SK-N-SH (cell line): ENCODE data around the gene RGS9. TPM values are rescaled to one million over a fixed set of nuclear protein-coding genes. Genes with fewer than 3 reads are reported as not detected.
A peak's percentile ranks its signal among the peaks of the same experiment; 100 is the strongest.

ENCODE experiments used
- CTCF ChIA-PET: fragments of 300-600, 350-600 bp; formaldehyde crosslinking; extraction: SDS; loops from one replicate; lab custom pipeline; 2021; lab: Yijun Ruan, JAX
- POLR2A ChIA-PET: fragments of 350-600 bp; sonication (Branson Sonifier 250); formaldehyde crosslinking; extraction: SDS; loops from one replicate; lab custom pipeline; 2020; ENCODE audit warnings: antibody characterized with exemption, inconsistent platforms; lab: Yijun Ruan, JAX
- DNase-seq: peaks from one replicate; pipeline ENCODE4 v3.0.0; 2012
- H2AFZ ChIP-seq: fragments of 200-600 bp; sonication (generic); 2 replicates; pipeline ENCODE4 v1.8.1; 2016; ENCODE audit warnings: antibody characterized with exemption, mild to moderate bottlenecking, low read depth
- H3F3A ChIP-seq: fragments of 200-600 bp; sonication (generic); replicated peaks from 2 replicates; pipeline ENCODE3; 2016; ENCODE audit warnings: antibody characterized with exemption, mild to moderate bottlenecking; ENCODE audit not compliant: insufficient read depth
- H3K27ac ChIP-seq, 2 experiments: fragments of 200-500 bp in 1 of 2; fragments of 200-600 bp in 1 of 2; sonication (Bioruptor generic) in 1 of 2; sonication (generic), shearing (Covaris generic) in 1 of 2; 2 replicates each; pipeline versions ENCODE4 v1.5.1 to v1.6.1; 2014 to 2016; ENCODE audit warnings: low read depth in 2 of 2, inconsistent platforms in 1 of 2, low read length in 1 of 2, mild to moderate bottlenecking in 1 of 2, mixed read lengths in 1 of 2
- H3K27me3 ChIP-seq: fragments of 200-600 bp; sonication (generic), shearing (Covaris generic); 2 replicates; pipeline ENCODE4 v1.6.1; 2016; ENCODE audit warnings: mixed run types; ENCODE audit not compliant: insufficient read depth
- H3K36me3 ChIP-seq, 2 experiments: fragments of 200-500 bp in 1 of 2; fragments of 200-600 bp in 1 of 2; sonication (Bioruptor generic) in 1 of 2; sonication (generic) in 1 of 2; replicated peaks in 1 of 2; 2 replicates each; pipeline versions ENCODE3 to v1.5.1; 2014 to 2016; ENCODE audit warnings: low read length in 1 of 2, mild to moderate bottlenecking in 1 of 2; ENCODE audit not compliant: insufficient read depth in 2 of 2, control insufficient read depth in 1 of 2
- H3K4me1 ChIP-seq, 2 experiments: fragments of 200-500 bp in 1 of 2; fragments of 200-600 bp in 1 of 2; sonication (Bioruptor generic) in 1 of 2; sonication (generic), shearing (Covaris generic) in 1 of 2; 2 replicates each; pipeline versions ENCODE4 v1.5.1 to v1.6.1; 2014 to 2016; ENCODE audit warnings: low read depth in 1 of 2, low read length in 1 of 2, mixed run types in 1 of 2; ENCODE audit not compliant: insufficient read depth in 2 of 2, control insufficient read depth in 1 of 2
- H3K4me2 ChIP-seq: fragments of 200-600 bp; sonication (generic), shearing (Covaris generic); 2 replicates; pipeline ENCODE4 v1.6.1; 2017; ENCODE audit warnings: mixed run types
- H3K4me3 ChIP-seq, 2 experiments: fragments of 200-500 bp in 1 of 2; fragments of 200-600 bp in 1 of 2; sonication (Bioruptor generic) in 1 of 2; sonication (generic), shearing (Covaris generic) in 1 of 2; 2 replicates each; pipeline versions ENCODE4 v1.5.1 to v1.8.1; 2014 to 2016; ENCODE audit warnings: low read depth in 2 of 2, inconsistent platforms in 1 of 2, low read length in 1 of 2, mild to moderate bottlenecking in 1 of 2, mixed read lengths in 1 of 2, moderate library complexity in 1 of 2
- H3K79me2 ChIP-seq: fragments of 200-600 bp; sonication (generic); 2 replicates; pipeline ENCODE4 v1.8.1; 2017; ENCODE audit warnings: mild to moderate bottlenecking; ENCODE audit not compliant: insufficient read depth
- H3K9ac ChIP-seq: fragments of 200-600 bp; sonication (generic); 2 replicates; pipeline ENCODE4 v1.6.1; 2017; ENCODE audit warnings: mixed run types
- H3K9me2 ChIP-seq: fragments of 200-600 bp; sonication (generic); 2 replicates; pipeline ENCODE4 v1.6.1; 2017; ENCODE audit warnings: mixed run types
- H3K9me3 ChIP-seq: fragments of 200-600 bp; sonication (generic); 2 replicates; pipeline ENCODE4 v1.6.1; 2017; ENCODE audit warnings: mixed run types, mild to moderate bottlenecking, moderate library complexity
- H4K20me1 ChIP-seq: fragments of 200-600 bp; sonication (generic); 2 replicates; pipeline ENCODE4 v1.6.1; 2017; ENCODE audit warnings: mild to moderate bottlenecking, mixed run types; ENCODE audit not compliant: insufficient read depth
- ELF1 ChIP-seq: IDR thresholded peaks from 2 replicates; pipeline ENCODE4 v1.4.0; 2012
- FOSL2 ChIP-seq: IDR thresholded peaks from 2 replicates; pipeline ENCODE4 v1.4.0; 2012; ENCODE audit warnings: low read depth, mild to moderate bottlenecking, moderate library complexity, borderline replicate concordance
- FOXJ3 ChIP-seq: sonication (generic); formaldehyde crosslinking; IDR thresholded peaks from 2 replicates; pipeline ENCODE4 v1.5.1; 2020; ENCODE audit warnings: mild to moderate bottlenecking, missing genetic modification reagents
- FOXM1 ChIP-seq: IDR thresholded peaks from 2 replicates; pipeline ENCODE4 v1.4.0; 2012; ENCODE audit warnings: low read depth, mild to moderate bottlenecking
- GABPA ChIP-seq: IDR thresholded peaks from 2 replicates; pipeline ENCODE4 v1.4.0; 2012; ENCODE audit warnings: low read depth, mild to moderate bottlenecking
- GATA2 ChIP-seq: sonication (generic); formaldehyde crosslinking; IDR thresholded peaks from 2 replicates; pipeline ENCODE4 v1.5.0; 2020; ENCODE audit warnings: mild to moderate bottlenecking, missing genetic modification reagents
- JUND ChIP-seq: IDR thresholded peaks from 2 replicates; pipeline ENCODE4 v1.4.0; 2012
- MEF2A ChIP-seq: IDR thresholded peaks from 2 replicates; pipeline ENCODE4 v1.4.0; 2012; ENCODE audit warnings: low read depth, borderline replicate concordance
- MXI1 ChIP-seq: IDR thresholded peaks from 2 replicates; pipeline ENCODE4 v1.6.1; 2012; ENCODE audit warnings: mild to moderate bottlenecking, low read depth, low read length, improper control_type of control experiment
- NRF1 ChIP-seq: IDR thresholded peaks from 2 replicates; pipeline ENCODE4 v1.6.1; 2012; ENCODE audit warnings: low read depth, mild to moderate bottlenecking, low read length
- RFX5 ChIP-seq: IDR thresholded peaks from 2 replicates; pipeline ENCODE4 v1.6.1; 2012; ENCODE audit warnings: mild to moderate bottlenecking, improper control_type of control experiment, low read length
- RXRA ChIP-seq: IDR thresholded peaks from 2 replicates; pipeline ENCODE4 v1.4.0; 2012; ENCODE audit warnings: low read depth, mild to moderate bottlenecking, borderline replicate concordance
- SIN3A ChIP-seq: IDR thresholded peaks from 2 replicates; pipeline ENCODE4 v1.6.1; 2012; ENCODE audit warnings: low read depth, mild to moderate bottlenecking, low read length, moderate library complexity, borderline replicate concordance
- TAF1 ChIP-seq: IDR thresholded peaks from 2 replicates; pipeline ENCODE4 v1.6.1; 2012; ENCODE audit warnings: low read depth, mild to moderate bottlenecking, low read length, moderate library complexity, borderline replicate concordance
- TCF12 ChIP-seq: IDR thresholded peaks from 2 replicates; pipeline ENCODE4 v1.4.0; 2012
- TEAD4 ChIP-seq: IDR thresholded peaks from 2 replicates; pipeline ENCODE4 v1.4.0; 2012; ENCODE audit warnings: mild to moderate bottlenecking, borderline replicate concordance; ENCODE audit not compliant: insufficient read depth
- WGBS: methylation state at CpG from one replicate; pipeline ENCODE4 v1.1.6; 2017; ENCODE audit warnings: low lambda C conversion rate; 5-methylcytosine and 5-hydroxymethylcytosine counted together
- polyA plus RNA-seq, 3 experiments: library from polyadenylated mRNA; depleted of rRNA; stranded (reverse); fragments of >200 nt; gene quantifications; 2 replicates each; pipeline ENCODE4 v1.2.3, GENCODE V29; 2012
- TF ChIP-seq, protein P1 (sequence below): fragments of 200-600 bp; sonication (generic); IDR thresholded peaks from 2 replicates; pipeline ENCODE4 v1.6.1; 2017; ENCODE audit warnings: antibody characterized with exemption, mild to moderate bottlenecking, moderate library complexity
- TF ChIP-seq, protein P2 (sequence below): IDR thresholded peaks from 2 replicates; pipeline ENCODE4; 2012
- TF ChIP-seq, protein P3 (sequence below): fragments of 150-350 bp; IDR thresholded peaks from 2 replicates; pipeline ENCODE4 v1.6.1; 2017; ENCODE audit warnings: antibody characterized with exemption, low read length, low read depth, borderline replicate concordance
- TF ChIP-seq, protein P4 (sequence below): fragments of 150-350 bp; IDR thresholded peaks from 2 replicates; pipeline ENCODE4 v1.6.1; 2016; ENCODE audit warnings: mild to moderate bottlenecking, low read depth, low read length

RGS9 gene
- polyA plus RNA-seq, 1 of the 3 experiments (the other 2 are of a cell fraction): 1.4 TPM

DNA sequence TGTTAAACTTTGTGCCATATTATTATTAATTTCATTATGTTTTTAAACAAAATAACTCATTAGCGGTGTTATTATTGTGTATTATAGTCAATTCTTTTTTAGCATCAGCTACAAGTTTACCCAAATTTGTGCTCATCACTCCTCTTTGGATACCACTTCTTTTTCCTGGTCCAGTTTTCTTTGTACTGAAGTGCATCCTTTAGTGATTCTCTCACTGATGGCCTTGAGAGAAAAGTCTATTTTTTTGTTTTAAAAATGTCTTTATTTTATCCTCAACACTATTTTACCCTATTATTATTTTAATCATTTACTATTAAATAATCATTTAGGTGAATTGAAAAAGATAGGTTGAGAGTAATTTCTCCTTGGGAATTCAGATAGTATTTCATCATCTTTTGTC, 99.2 kb downstream of the RGS9 start:
- no peaks in the 10 kb centered on the region for H3K27me3 ChIP-seq
- CTCF ChIA-PET: interaction anchor here (0.5 kb wide), 1 partner anchor 195 kb away, joined by 3 read pairs; no protein-coding TSS in a partner anchor

DNA sequence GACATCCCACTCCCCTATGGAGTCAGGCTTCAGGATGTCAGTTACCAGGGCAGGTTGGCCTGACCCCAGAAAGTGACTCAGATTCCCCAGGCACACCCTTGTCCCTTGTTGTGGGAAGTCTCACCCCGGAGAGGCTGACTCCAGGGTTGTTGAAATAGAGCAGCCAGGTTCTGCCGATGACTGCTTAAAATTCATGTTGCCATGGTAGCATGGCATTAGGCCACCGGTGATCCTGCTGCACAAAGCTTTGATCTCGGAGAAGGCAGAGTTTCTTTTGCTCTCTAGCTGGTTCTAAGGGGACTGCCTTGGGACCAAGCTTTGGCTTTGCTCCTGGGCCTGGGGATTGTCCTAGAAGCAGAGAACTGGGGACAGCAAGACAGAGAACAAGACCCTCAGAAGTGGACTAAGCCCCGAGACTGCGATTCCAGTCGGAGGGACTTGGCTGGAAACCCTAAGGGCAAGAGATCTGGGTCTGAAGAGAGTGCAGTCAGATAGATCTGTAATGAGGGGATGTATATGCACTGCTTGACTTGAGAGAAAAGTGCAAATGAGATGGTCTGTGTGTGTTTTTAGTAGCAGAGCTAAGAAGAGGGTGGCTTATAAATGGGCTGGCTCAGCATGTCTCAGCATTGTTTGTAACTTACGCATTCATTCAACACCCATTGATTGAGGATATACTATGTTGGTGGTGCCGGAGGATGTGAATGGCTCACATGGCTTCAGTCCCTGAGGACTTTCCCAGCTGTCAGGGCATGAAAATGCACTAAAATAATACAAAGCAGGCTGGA, 106.9 kb downstream of the RGS9 start:
- H3K79me2 ChIP-seq: no peaks in the 10 kb centered on the region
- no peaks in the 10 kb centered on the region for H4K20me1 ChIP-seq
- 66% methylated on average over 9 of the region's 9 CpGs for WGBS
- peaks cover 0 to 4% of the 10 kb centered on the region in 2 experiments; a peak in 1 of 4 replicates for H3K4me1 ChIP-seq
- H3F3A ChIP-seq: no peaks in the 10 kb centered on the region
- no peak overlapping the region for H3K9ac ChIP-seq
- POLR2A ChIA-PET: no interaction called here
- H3K9me2 ChIP-seq: no peaks in the 10 kb centered on the region
- no peak for DNase-seq
- H3K9me3 ChIP-seq: no peaks in the 10 kb centered on the region
- CTCF ChIA-PET: interaction anchor here (1.0 to 6.3 kb wide), 3 partner anchors 13 to 922 kb away, joined by 3 to 36 read pairs (median 4); no protein-coding TSS in a partner anchor
- no peaks in the 10 kb centered on the region for H3K36me3 ChIP-seq
- H2AFZ ChIP-seq: peak overlapping the region; percentile 56; the same call in 1 of the 2 replicates
- H3K27ac ChIP-seq: no peak overlapping the region
- no peak overlapping the region for H3K4me3 ChIP-seq
- H3K4me2 ChIP-seq: peak overlapping the region; percentile 23; the same call in 1 of the 2 replicates
- H3K27me3 ChIP-seq: no peaks in the 10 kb centered on the region
- TF ChIP-seq FOSL2: no peak
- TF ChIP-seq FOXM1: no peak
- TF ChIP-seq TEAD4: no peak
- TF ChIP-seq, protein P1, sequence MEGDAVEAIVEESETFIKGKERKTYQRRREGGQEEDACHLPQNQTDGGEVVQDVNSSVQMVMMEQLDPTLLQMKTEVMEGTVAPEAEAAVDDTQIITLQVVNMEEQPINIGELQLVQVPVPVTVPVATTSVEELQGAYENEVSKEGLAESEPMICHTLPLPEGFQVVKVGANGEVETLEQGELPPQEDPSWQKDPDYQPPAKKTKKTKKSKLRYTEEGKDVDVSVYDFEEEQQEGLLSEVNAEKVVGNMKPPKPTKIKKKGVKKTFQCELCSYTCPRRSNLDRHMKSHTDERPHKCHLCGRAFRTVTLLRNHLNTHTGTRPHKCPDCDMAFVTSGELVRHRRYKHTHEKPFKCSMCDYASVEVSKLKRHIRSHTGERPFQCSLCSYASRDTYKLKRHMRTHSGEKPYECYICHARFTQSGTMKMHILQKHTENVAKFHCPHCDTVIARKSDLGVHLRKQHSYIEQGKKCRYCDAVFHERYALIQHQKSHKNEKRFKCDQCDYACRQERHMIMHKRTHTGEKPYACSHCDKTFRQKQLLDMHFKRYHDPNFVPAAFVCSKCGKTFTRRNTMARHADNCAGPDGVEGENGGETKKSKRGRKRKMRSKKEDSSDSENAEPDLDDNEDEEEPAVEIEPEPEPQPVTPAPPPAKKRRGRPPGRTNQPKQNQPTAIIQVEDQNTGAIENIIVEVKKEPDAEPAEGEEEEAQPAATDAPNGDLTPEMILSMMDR: no peak
- TF ChIP-seq FOXJ3: no peak
- no peak for TF ChIP-seq GABPA
- TF ChIP-seq RFX5: no peak
- no peak for TF ChIP-seq MEF2A
- TF ChIP-seq NRF1: no peak
- no peak for TF ChIP-seq JUND
- TF ChIP-seq, protein P2, sequence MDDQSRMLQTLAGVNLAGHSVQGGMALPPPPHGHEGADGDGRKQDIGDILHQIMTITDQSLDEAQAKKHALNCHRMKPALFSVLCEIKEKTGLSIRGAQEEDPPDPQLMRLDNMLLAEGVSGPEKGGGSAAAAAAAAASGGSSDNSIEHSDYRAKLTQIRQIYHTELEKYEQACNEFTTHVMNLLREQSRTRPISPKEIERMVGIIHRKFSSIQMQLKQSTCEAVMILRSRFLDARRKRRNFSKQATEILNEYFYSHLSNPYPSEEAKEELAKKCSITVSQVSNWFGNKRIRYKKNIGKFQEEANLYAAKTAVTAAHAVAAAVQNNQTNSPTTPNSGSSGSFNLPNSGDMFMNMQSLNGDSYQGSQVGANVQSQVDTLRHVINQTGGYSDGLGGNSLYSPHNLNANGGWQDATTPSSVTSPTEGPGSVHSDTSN: no peak
- TF ChIP-seq, protein P3, sequence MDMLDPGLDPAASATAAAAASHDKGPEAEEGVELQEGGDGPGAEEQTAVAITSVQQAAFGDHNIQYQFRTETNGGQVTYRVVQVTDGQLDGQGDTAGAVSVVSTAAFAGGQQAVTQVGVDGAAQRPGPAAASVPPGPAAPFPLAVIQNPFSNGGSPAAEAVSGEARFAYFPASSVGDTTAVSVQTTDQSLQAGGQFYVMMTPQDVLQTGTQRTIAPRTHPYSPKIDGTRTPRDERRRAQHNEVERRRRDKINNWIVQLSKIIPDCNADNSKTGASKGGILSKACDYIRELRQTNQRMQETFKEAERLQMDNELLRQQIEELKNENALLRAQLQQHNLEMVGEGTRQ: no peak
- no peak for TF ChIP-seq SIN3A
- TF ChIP-seq RXRA: no peak
- no peak for TF ChIP-seq TAF1
- no peak for TF ChIP-seq GATA2
- TF ChIP-seq ELF1: no peak
- no peak for TF ChIP-seq TCF12
- no peak for TF ChIP-seq MXI1

More for the DNA sequence above, 99.2 kb downstream of the RGS9 start:
- H3F3A ChIP-seq: peaks cover 3% of the 10 kb centered on the region
- H3K4me1 ChIP-seq: no peaks in the 10 kb centered on the region
- DNase-seq: no peak
- H3K9me3 ChIP-seq: peaks cover 6% of the 10 kb centered on the region; the same call in 1 of the 2 replicates
- 55% methylated on average over 1 of the region's 1 CpG for WGBS
- H3K9ac ChIP-seq: no peak overlapping the region
- H3K79me2 ChIP-seq: no peaks in the 10 kb centered on the region
- H4K20me1 ChIP-seq: no peaks in the 10 kb centered on the region
- no peak overlapping the region for H3K27ac ChIP-seq
- no peak overlapping the region for H3K4me3 ChIP-seq
- POLR2A ChIA-PET: no interaction called here
- H2AFZ ChIP-seq: no peak overlapping the region
- H3K9me2 ChIP-seq: no peaks in the 10 kb centered on the region
- TF ChIP-seq, protein P3: no peak
- no peak for TF ChIP-seq MEF2A
- TF ChIP-seq, protein P4, sequence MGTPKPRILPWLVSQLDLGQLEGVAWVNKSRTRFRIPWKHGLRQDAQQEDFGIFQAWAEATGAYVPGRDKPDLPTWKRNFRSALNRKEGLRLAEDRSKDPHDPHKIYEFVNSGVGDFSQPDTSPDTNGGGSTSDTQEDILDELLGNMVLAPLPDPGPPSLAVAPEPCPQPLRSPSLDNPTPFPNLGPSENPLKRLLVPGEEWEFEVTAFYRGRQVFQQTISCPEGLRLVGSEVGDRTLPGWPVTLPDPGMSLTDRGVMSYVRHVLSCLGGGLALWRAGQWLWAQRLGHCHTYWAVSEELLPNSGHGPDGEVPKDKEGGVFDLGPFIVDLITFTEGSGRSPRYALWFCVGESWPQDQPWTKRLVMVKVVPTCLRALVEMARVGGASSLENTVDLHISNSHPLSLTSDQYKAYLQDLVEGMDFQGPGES: no peak
- H3K36me3 ChIP-seq: no peaks in the 10 kb centered on the region
- no peak overlapping the region for H3K4me2 ChIP-seq
